GM12865 (cell line): ENCODE data around the gene IQCM.

ENCODE experiments used
- DNase-seq: peaks from one replicate; pipeline ENCODE4 v3.0.0; 2010; ENCODE audit warnings: low read depth
- H3K4me3 ChIP-seq: 2 replicates; pipeline ENCODE4 v1.5.1; 2011; ENCODE audit warnings: mild to moderate bottlenecking, low read depth, low read length, control low read depth
- CTCF ChIP-seq: IDR thresholded peaks from 2 replicates; pipeline ENCODE4 v1.5.1; 2011; ENCODE audit warnings: low read length, control low read depth, low read depth, inconsistent platforms; ENCODE audit not compliant: insufficient read depth; ENCODE audit errors: missing control alignments

Gene IQCM

GRCh38 chr4:149699642-149700041, 116.0 kb downstream of the IQCM start:
- no peak overlapping the region for H3K4me3 ChIP-seq
- no peak for DNase-seq
- no peak for TF ChIP-seq CTCF

GRCh38 chr4:149690726-149691125, 124.9 kb downstream of the IQCM start:
- no peak overlapping the region for H3K4me3 ChIP-seq
- TF ChIP-seq CTCF = no peak
- no peak for DNase-seq

GRCh38 chr4:149684516-149684915, 131.1 kb downstream of the IQCM start:
- H3K4me3 ChIP-seq = no peak overlapping the region
- DNase-seq = no peak
- TF ChIP-seq CTCF = no peak

- no peak for TF ChIP-seq CTCF
- H3K4me3 ChIP-seq = no peak overlapping the region
- peak; percentile 42 for DNase-seq
Observed at GRCh38 chr4:149676076-149676475, 139.6 kb downstream of the IQCM start.

GRCh38 chr4:149645790-149646189, 169.9 kb downstream of the IQCM start:
- TF ChIP-seq CTCF = no peak

GRCh38 chr4:149638073-149638472, 177.6 kb downstream of the IQCM start:
- no peak for DNase-seq
- no peak overlapping the region for H3K4me3 ChIP-seq
- no peak for TF ChIP-seq CTCF

More at GRCh38 chr4:149645790-149646189, 169.9 kb downstream of the IQCM start:
- H3K4me3 ChIP-seq = no peak overlapping the region
- no peak for DNase-seq

GRCh38 chr4:149634368-149634767, 181.3 kb downstream of the IQCM start:
- no peak overlapping the region for H3K4me3 ChIP-seq
- no peak for TF ChIP-seq CTCF
- no peak for DNase-seq
